Measurements from ENCODE around the gene POLR1B. TPM values are rescaled to one million over a fixed set of nuclear protein-coding genes. Genes with fewer than 3 reads are reported as not detected.
A peak's percentile ranks its signal among the peaks of the same experiment; 100 is the strongest.

The POLR1B gene
- total and polyA plus RNA-seq, 2 of the 13 experiments (the other 11 are each of a cell fraction or from before 2014, with no cell fraction given): 18.3 to 46.0 TPM

GRCh38 chr2:112626604-112627059 is 84.4 kb downstream of the POLR1B start (continued):
- TF ChIP-seq ZBTB10 (CRISPR knock-in tag; IDR thresholded peaks at IDR 0.05; ENCODE audit: borderline replicate concordance) (no peak), MLXIP (CRISPR knock-in tag; IDR thresholded peaks at IDR 0.05; ENCODE audit: borderline replicate concordance) (no peak), EEA1 (CRISPR knock-in tag; IDR thresholded peaks at IDR 0.05; ENCODE audit: borderline replicate concordance) (no peak), SETDB1 (CRISPR knock-in tag; IDR thresholded peaks at IDR 0.05; ENCODE audit: borderline replicate concordance) (no peak), MED1 (CRISPR knock-in tag; IDR thresholded peaks at IDR 0.05) (peak; percentile 59; the same call in 1 of the 2 replicates), CAMTA2 (CRISPR knock-in tag; IDR thresholded peaks at IDR 0.05; ENCODE audit: borderline replicate concordance) (no peak), PCBP1 (IDR thresholded peaks at IDR 0.05; ENCODE audit: borderline replicate concordance, low read depth, low read length) (no peak), CHD2 (IDR thresholded peaks at IDR 0.05; ENCODE audit: low read depth, low read length) (no peak), IKZF1 (IDR thresholded peaks at IDR 0.05) (no peak), MNT (IDR thresholded peaks at IDR 0.05) (no peak), LRRFIP1 (CRISPR knock-in tag; conservative IDR thresholded peaks at IDR 0.05) (no peak), ZBTB8A (CRISPR knock-in tag; IDR thresholded peaks at IDR 0.05; ENCODE audit: borderline replicate concordance, low read depth) (no peak), KDM4B (CRISPR knock-in tag; IDR thresholded peaks at IDR 0.05) (peak; percentile 62; the same call in 1 of the 2 replicates), GATAD1 (CRISPR knock-in tag; IDR thresholded peaks at IDR 0.05) (peak; percentile 62), RXRA (CRISPR knock-in tag; IDR thresholded peaks at IDR 0.05) (0 out of 2 replicates have a peak, but pooled peaks have one; percentile 31), ZNF484 (CRISPR knock-in tag; IDR thresholded peaks at IDR 0.05; ENCODE audit: borderline replicate concordance, low read depth) (no peak), NFKB2 (CRISPR knock-in tag; IDR thresholded peaks at IDR 0.05; ENCODE audit: borderline replicate concordance) (peak; percentile 92; the same call in 1 of the 2 replicates), ZMAT5 (CRISPR knock-in tag; IDR thresholded peaks at IDR 0.05; ENCODE audit: borderline replicate concordance, low read depth) (no peak), KDM6A (CRISPR knock-in tag; IDR thresholded peaks at IDR 0.05; ENCODE audit: low read depth) (no peak), ATAD3A (CRISPR knock-in tag; IDR thresholded peaks at IDR 0.05) (no peak), JDP2 (CRISPR knock-in tag; IDR thresholded peaks at IDR 0.05; ENCODE audit: borderline replicate concordance) (no peak)

Measured in HepG2 (cell line).